ENCODE measurements around the gene OR5K2.

GRCh38 chr3:98449606-98450193, 47.8 kb upstream of the OR5K2 start:
- TF ChIP-seq POLR2A (IDR thresholded peaks at IDR 0.05): no peak
- no peak for TF ChIP-seq CTCF (IDR thresholded peaks at IDR 0.05)
